AG04449 (cell line): ENCODE data around the gene MRNIP.

Experiments used
- CTCF ChIA-PET: fragments of 350-600 bp; formaldehyde crosslinking; extraction: SDS; loops from one replicate; lab custom pipeline; 2021; ENCODE audit warnings: antibody characterized with exemption; lab: Yijun Ruan, JAX
- POLR2A ChIA-PET: fragments of 400-600, 350-600 bp; formaldehyde crosslinking; extraction: SDS; loops from one replicate; lab custom pipeline; 2020; ENCODE audit warnings: antibody characterized with exemption, inconsistent platforms; lab: Yijun Ruan, JAX
- DNase-seq: peaks from one replicate; pipeline ENCODE4 v3.0.0-alpha.2; 2010; ENCODE audit warnings: low read depth, low spot score
- H3K4me3 ChIP-seq: 2 replicates; pipeline ENCODE4 v1.5.1; 2011; ENCODE audit warnings: low read depth, mild to moderate bottlenecking, control low read depth, low read length
- CTCF ChIP-seq: IDR thresholded peaks from one replicate; pipeline ENCODE4 v1.5.1; 2011; ENCODE audit warnings: mild to moderate bottlenecking, moderate library complexity, low read length, control low read depth, inconsistent platforms; ENCODE audit not compliant: insufficient read depth; ENCODE audit errors: missing control alignments

The MRNIP gene

GRCh38 chr5:179900206-179900605 is 41.6 kb upstream of the MRNIP start:
- ChIA-PET CTCF (interaction anchor here (1.0 to 1.4 kb wide), 2 partner anchors 9 to 12 kb away, joined by 3 to 8 read pairs; no protein-coding TSS in a partner anchor), POLR2A (no interaction called here)
- no peak for TF ChIP-seq CTCF
- no peak overlapping the region for H3K4me3 ChIP-seq
- DNase-seq: no peak

GRCh38 chr5:179895861-179896260 is 37.2 kb upstream of the MRNIP start:
- ChIA-PET CTCF (interaction anchor here (0.8 to 1.9 kb wide), 2 partner anchors 10 to 12 kb away, joined by 3 to 14 read pairs; no protein-coding TSS in a partner anchor), POLR2A (no interaction called here)
- TF ChIP-seq CTCF: no peak

GRCh38 chr5:179893958-179894895 is 35.6 kb upstream of the MRNIP start:
- ChIA-PET CTCF (no interaction called here), POLR2A (interaction anchor here (0.6 kb wide), 1 partner anchor 10 kb away, joined by 3 read pairs; no protein-coding TSS in a partner anchor)
- H3K4me3 ChIP-seq: no peak overlapping the region
- no peak for TF ChIP-seq CTCF
- no peak for DNase-seq

More at GRCh38 chr5:179895861-179896260, 37.2 kb upstream of the MRNIP start:
- no peak for DNase-seq
- no peak overlapping the region for H3K4me3 ChIP-seq

GRCh38 chr5:179893076-179893957 is 34.7 kb upstream of the MRNIP start:
- POLR2A ChIA-PET: no interaction called here
- CTCF ChIA-PET: interaction anchor here (1.9 kb wide), 1 partner anchor 13 kb away, joined by 6 read pairs; no protein-coding TSS in a partner anchor
- TF ChIP-seq CTCF: no peak

GRCh38 chr5:179892255-179892654 is 33.6 kb upstream of the MRNIP start:
- POLR2A ChIA-PET: no interaction called here
- no peak overlapping the region for H3K4me3 ChIP-seq
- CTCF ChIA-PET: interaction anchor here (1.9 kb wide), 1 partner anchor 15 kb away, joined by 6 read pairs; no protein-coding TSS in a partner anchor
- no peak for DNase-seq
- no peak for TF ChIP-seq CTCF

More at GRCh38 chr5:179893076-179893957, 34.7 kb upstream of the MRNIP start:
- DNase-seq: no peak
- H3K4me3 ChIP-seq: no peak overlapping the region
